ENCODE measurements around the gene RAB11FIP5. TPM values are rescaled to one million over a fixed set of nuclear protein-coding genes. Genes with fewer than 3 reads are reported as not detected.

The RAB11FIP5 gene
- total and polyA plus RNA-seq, 2 donors (not counting 3 experiments of a cell fraction or from before 2014, with no cell fraction given) = 36.6 to 47.0 TPM

DNA sequence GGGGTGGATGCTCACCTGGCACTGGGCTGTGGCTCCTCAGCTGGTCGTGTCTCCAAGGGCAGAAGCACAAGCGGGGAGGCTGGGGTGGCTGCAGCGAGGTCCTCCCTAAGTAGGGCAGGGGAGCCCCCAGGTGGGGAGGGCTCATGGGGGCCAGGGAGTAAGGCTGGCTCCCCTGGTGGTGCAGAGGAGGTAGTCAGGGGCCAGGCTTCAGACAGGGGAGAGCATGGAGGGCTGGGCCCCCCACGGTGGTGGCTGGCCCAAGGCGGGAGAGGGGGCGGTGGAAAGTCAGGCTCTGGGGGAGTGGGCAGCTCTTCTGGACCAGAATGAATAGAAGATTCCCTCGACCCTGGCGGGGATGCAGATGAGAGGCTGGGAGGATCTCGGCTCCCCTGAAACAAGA is 33.1 kb downstream of the RAB11FIP5 start:
- H3K9ac ChIP-seq (replicated peaks; ENCODE audit: extremely low read depth, insufficient read depth, low read length) = no peak overlapping the region
- dilution Hi-C loops (cut with MboI; ENCODE audit: extremely low pct_ligation_motif_present, low sequenced_read_pairs) (no loop called here), intact Hi-C loops (cut with micrococcal nuclease) (no loop called here)
- no peaks in the 10 kb centered on the region for H4K20me1 ChIP-seq (replicated peaks; ENCODE audit: control insufficient read depth, extremely low read depth, insufficient read depth, low read length)
- H3K4me3 ChIP-seq (replicated peaks in 1 of 3; ENCODE audit: insufficient read depth in 1 of 3, low read depth in 1 of 3, low read length in 3 of 3) = no peak overlapping the region
- no peak overlapping the region for H3K4me2 ChIP-seq (ENCODE audit: insufficient read depth, low read length)
- DNase-seq (ENCODE audit: low read depth, low spot score) (no peak), FAIRE-seq (no peak)
- no TSS peak for BruUV-seq (replicated peaks)
- CTCF ChIA-PET = interaction anchor here (1.8 kb wide), 1 partner anchor 77 kb away, joined by 5 read pairs; no protein-coding TSS in a partner anchor
- H3K79me2 ChIP-seq (ENCODE audit: control insufficient read depth, insufficient read depth, low read length) = peaks cover 30% of the 10 kb centered on the region
- peaks cover 6 to 24% of the 10 kb centered on the region in 2 experiments for H3K36me3 ChIP-seq (ENCODE audit: control insufficient read depth in 2 of 2, extremely low read depth in 1 of 2, insufficient read depth in 2 of 2, low read length in 2 of 2)
- TF ChIP-seq MAX (IDR thresholded peaks at IDR 0.05; ENCODE audit: insufficient read depth, insufficient read length) (no peak), FOS (IDR thresholded peaks at IDR 0.05; ENCODE audit: borderline replicate concordance, insufficient read depth, low read length) (no peak), EZH2 (IDR thresholded peaks at IDR 0.05; ENCODE audit: borderline replicate concordance, low read depth, low read length, severe bottlenecking) (no peak), POLR2A (IDR thresholded peaks at IDR 0.05; ENCODE audit: low read depth, low read length) (no peak), JUN (IDR thresholded peaks at IDR 0.05; ENCODE audit: borderline replicate concordance, insufficient read depth, insufficient read length, low read depth) (no peak), GATA2 (IDR thresholded peaks at IDR 0.05; ENCODE audit: insufficient read depth, insufficient read length, low read depth, low read length) (no peak), MYC (IDR thresholded peaks at IDR 0.05; ENCODE audit: low read depth, low read length) (no peak), POLR2AphosphoS5 (IDR thresholded peaks at IDR 0.05; ENCODE audit: insufficient read depth, low read depth, low read length) (no peak)
- TF ChIP-seq, protein P1, sequence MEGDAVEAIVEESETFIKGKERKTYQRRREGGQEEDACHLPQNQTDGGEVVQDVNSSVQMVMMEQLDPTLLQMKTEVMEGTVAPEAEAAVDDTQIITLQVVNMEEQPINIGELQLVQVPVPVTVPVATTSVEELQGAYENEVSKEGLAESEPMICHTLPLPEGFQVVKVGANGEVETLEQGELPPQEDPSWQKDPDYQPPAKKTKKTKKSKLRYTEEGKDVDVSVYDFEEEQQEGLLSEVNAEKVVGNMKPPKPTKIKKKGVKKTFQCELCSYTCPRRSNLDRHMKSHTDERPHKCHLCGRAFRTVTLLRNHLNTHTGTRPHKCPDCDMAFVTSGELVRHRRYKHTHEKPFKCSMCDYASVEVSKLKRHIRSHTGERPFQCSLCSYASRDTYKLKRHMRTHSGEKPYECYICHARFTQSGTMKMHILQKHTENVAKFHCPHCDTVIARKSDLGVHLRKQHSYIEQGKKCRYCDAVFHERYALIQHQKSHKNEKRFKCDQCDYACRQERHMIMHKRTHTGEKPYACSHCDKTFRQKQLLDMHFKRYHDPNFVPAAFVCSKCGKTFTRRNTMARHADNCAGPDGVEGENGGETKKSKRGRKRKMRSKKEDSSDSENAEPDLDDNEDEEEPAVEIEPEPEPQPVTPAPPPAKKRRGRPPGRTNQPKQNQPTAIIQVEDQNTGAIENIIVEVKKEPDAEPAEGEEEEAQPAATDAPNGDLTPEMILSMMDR (IDR thresholded peaks at IDR 0.05; ENCODE audit: extremely low read depth in 1 of 2, insufficient read depth in 1 of 2, low read depth in 1 of 2, low read length in 2 of 2) = no peak
- no peaks in the 10 kb centered on the region for H3K27me3 ChIP-seq (ENCODE audit: control insufficient read depth in 2 of 2, insufficient read depth in 2 of 2, low read length in 2 of 2)
- H3K4me1 ChIP-seq (ENCODE audit: control insufficient read depth, extremely low read depth, insufficient read depth, low read length) = peaks cover 11% of the 10 kb centered on the region
- no peak overlapping the region for H3K27ac ChIP-seq (ENCODE audit: insufficient read depth, low read depth, low read length)
- H3K9me1 ChIP-seq (replicated peaks; ENCODE audit: control insufficient read depth, extremely low read depth, insufficient read depth, low read length) = no peaks in the 10 kb centered on the region
- H2AFZ ChIP-seq (ENCODE audit: low read depth, low read length) = no peak overlapping the region
- POLR2A ChIA-PET = no interaction called here
- no peaks in the 10 kb centered on the region for H3K9me3 ChIP-seq (replicated peaks; ENCODE audit: control insufficient read depth, insufficient read depth, low read length)
